Activated effector memory CD4-positive, alpha-beta T cell treated with anti-CD3 and anti-CD28 coated beads, Interleukin-2, amount 50 U/mL, for 16 hours (primary cell): ENCODE results near the gene PLCB1.

Experiments used
- DNase-seq: peaks from one replicate; pipeline ENCODE4 v3.0.0-alpha.2; 2020

PLCB1 gene

GRCh38 chr20:8470156-8470555, 338.1 kb downstream of the PLCB1 start:
- DNase-seq, result no peak

- DNase-seq, result no peak
Observed at GRCh38 chr20:8471465-8471864, 339.4 kb downstream of the PLCB1 start.

GRCh38 chr20:8473459-8473858, 341.4 kb downstream of the PLCB1 start:
- DNase-seq, result no peak

- no peak for DNase-seq
Observed at GRCh38 chr20:8474027-8474668, 342.1 kb downstream of the PLCB1 start.

GRCh38 chr20:8476021-8476420, 344.0 kb downstream of the PLCB1 start:
- DNase-seq, result no peak

GRCh38 chr20:8480597-8480996, 348.5 kb downstream of the PLCB1 start:
- DNase-seq, result no peak

GRCh38 chr20:8487696-8488095, 355.6 kb downstream of the PLCB1 start:
- no peak for DNase-seq

GRCh38 chr20:8489094-8489883, 357.2 kb downstream of the PLCB1 start:
- DNase-seq, result no peak

GRCh38 chr20:8490076-8490830, 358.2 kb downstream of the PLCB1 start:
- DNase-seq, result no peak

GRCh38 chr20:8492173-8492572, 360.1 kb downstream of the PLCB1 start:
- DNase-seq, result no peak

- DNase-seq, result no peak
Observed at GRCh38 chr20:8498571-8498970, 366.5 kb downstream of the PLCB1 start.

GRCh38 chr20:8504030-8504429, 372.0 kb downstream of the PLCB1 start:
- no peak for DNase-seq

- DNase-seq, result no peak
Observed at GRCh38 chr20:8505476-8506200, 373.6 kb downstream of the PLCB1 start.

- no peak for DNase-seq
Observed at GRCh38 chr20:8507231-8507630, 375.2 kb downstream of the PLCB1 start.

GRCh38 chr20:8509809-8510208, 377.7 kb downstream of the PLCB1 start:
- DNase-seq, result no peak

- DNase-seq, result no peak
Observed at GRCh38 chr20:8510808-8511207, 378.7 kb downstream of the PLCB1 start.

- DNase-seq, result no peak
Observed at GRCh38 chr20:8512003-8512402, 379.9 kb downstream of the PLCB1 start.

- no peak for DNase-seq
Observed at GRCh38 chr20:8515810-8516435, 383.9 kb downstream of the PLCB1 start.

GRCh38 chr20:8518878-8519277, 386.8 kb downstream of the PLCB1 start:
- DNase-seq, result no peak

GRCh38 chr20:8519887-8520286, 387.8 kb downstream of the PLCB1 start:
- DNase-seq, result no peak

GRCh38 chr20:8522168-8522567, 390.1 kb downstream of the PLCB1 start:
- no peak for DNase-seq

- no peak for DNase-seq
Observed at GRCh38 chr20:8523684-8524083, 391.6 kb downstream of the PLCB1 start.
